AG09309 (cell line): Measurements from ENCODE around the gene EPHB1.

Source experiments
- DNase-seq: peaks from one replicate; pipeline ENCODE4 v3.0.0-alpha.2; 2010; ENCODE audit warnings: low read depth
- H3K4me3 ChIP-seq: 2 replicates; pipeline ENCODE4 v1.5.1; 2011; ENCODE audit warnings: mild to moderate bottlenecking, low read depth, low read length, moderate library complexity; ENCODE audit not compliant: control insufficient read depth
- TF ChIP-seq, protein P1 (sequence below): IDR thresholded peaks from 2 replicates; pipeline ENCODE4 v1.5.1; 2011; ENCODE audit warnings: mild to moderate bottlenecking, low read depth, low read length, inconsistent platforms; ENCODE audit not compliant: insufficient read depth, control insufficient read depth; ENCODE audit errors: missing control alignments

Gene EPHB1

GRCh38 chr3:134753999-134754742, 40.9 kb upstream of the EPHB1 start:
- TF ChIP-seq, protein P1, sequence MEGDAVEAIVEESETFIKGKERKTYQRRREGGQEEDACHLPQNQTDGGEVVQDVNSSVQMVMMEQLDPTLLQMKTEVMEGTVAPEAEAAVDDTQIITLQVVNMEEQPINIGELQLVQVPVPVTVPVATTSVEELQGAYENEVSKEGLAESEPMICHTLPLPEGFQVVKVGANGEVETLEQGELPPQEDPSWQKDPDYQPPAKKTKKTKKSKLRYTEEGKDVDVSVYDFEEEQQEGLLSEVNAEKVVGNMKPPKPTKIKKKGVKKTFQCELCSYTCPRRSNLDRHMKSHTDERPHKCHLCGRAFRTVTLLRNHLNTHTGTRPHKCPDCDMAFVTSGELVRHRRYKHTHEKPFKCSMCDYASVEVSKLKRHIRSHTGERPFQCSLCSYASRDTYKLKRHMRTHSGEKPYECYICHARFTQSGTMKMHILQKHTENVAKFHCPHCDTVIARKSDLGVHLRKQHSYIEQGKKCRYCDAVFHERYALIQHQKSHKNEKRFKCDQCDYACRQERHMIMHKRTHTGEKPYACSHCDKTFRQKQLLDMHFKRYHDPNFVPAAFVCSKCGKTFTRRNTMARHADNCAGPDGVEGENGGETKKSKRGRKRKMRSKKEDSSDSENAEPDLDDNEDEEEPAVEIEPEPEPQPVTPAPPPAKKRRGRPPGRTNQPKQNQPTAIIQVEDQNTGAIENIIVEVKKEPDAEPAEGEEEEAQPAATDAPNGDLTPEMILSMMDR = peak; percentile 22
- no peak overlapping the region for H3K4me3 ChIP-seq
- no peak for DNase-seq

- TF ChIP-seq, protein P1 = peak; percentile 91
- no peak for DNase-seq
- no peak overlapping the region for H3K4me3 ChIP-seq
Measured at GRCh38 chr3:134754768-134755559, 40.1 kb upstream of the EPHB1 start.

DNA sequence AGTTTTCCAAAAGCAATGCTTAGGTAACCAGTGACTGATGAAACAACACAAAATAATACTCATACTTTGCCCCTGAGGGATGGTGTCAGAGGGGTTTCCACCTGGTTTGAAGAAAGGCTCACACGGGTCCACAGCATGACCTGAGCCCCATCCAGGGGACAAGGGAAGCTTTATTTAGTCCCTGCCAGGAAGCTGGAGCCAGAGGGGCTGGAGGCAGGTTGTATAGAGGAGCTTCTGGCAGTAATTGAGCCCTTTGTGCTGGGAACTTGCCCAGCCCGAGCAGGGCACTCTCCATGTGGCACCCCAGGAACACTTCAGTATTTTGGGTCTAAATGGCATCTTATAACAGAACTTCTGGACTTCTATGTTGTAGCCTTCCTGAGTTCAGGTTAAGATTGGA, 39.2 kb upstream of the EPHB1 start:
- H3K4me3 ChIP-seq = no peak overlapping the region
- TF ChIP-seq, protein P1 = no peak
- no peak for DNase-seq

DNA sequence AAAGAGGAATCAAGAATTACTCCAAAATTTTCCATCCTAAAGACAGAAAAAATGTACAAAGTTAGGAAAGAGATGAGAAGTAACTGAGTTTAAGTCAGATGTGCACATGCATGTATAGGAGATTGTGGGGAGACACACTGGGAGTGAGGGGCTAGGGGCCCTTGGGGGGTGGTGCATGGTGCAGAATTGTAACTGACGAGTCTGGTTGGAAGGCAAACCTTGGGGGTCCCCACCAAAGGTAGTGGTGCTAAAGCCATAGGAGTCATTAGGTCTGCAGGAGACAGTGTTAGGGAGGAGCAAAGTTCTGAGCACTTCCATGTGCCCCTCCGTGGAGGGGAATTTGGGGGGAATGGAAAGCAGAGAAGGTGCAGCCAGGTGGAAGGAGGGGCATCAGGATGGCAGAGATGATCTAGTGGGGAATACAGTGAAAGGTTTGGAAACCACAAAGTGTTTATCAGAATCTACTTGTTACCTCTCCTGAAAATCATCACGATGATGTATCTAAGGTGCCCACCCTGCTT, 37.5 kb upstream of the EPHB1 start:
- no peak for DNase-seq
- TF ChIP-seq, protein P1 = no peak

GRCh38 chr3:134761213-134761612, 33.8 kb upstream of the EPHB1 start:
- DNase-seq = no peak
- TF ChIP-seq, protein P1 = no peak
- no peak overlapping the region for H3K4me3 ChIP-seq

More for the DNA sequence above, 37.5 kb upstream of the EPHB1 start:
- H3K4me3 ChIP-seq = no peak overlapping the region

DNA sequence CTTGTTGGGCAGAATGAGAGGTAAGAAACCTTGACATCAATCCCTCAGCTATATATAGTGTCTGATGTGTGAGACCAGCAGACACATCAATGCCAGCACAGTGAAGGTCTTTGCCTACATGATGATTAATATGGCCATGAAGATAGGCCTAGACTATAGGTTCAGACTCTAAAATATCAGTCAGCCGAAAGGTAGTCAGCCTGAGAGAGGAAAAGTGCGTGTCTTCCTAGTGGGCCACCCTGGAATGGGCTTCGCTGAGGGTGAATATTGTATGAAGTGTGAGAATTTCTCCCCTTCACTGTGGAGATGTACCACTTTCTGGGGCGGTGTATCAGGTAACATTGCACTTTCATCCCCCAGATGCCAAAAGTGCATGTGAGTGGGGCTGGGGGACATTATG, 33.0 kb upstream of the EPHB1 start:
- H3K4me3 ChIP-seq = no peak overlapping the region
- TF ChIP-seq, protein P1 = no peak
- no peak for DNase-seq
